Neuronal stem cell (in vitro differentiated cells): Measurements from ENCODE around the gene TDO2.

ENCODE experiments used
- DNase-seq: peaks from one replicate; pipeline ENCODE4 v3.0.0-alpha.2; 2013; ENCODE audit warnings: low spot score
- H2AFZ ChIP-seq: one replicate; pipeline ENCODE4 v1.6.1; 2013; ENCODE audit warnings: mild to moderate bottlenecking, low read length, inconsistent platforms
- H2AK5ac ChIP-seq: 2 replicates; pipeline ENCODE4 v1.6.1; 2013; ENCODE audit warnings: low read depth, mild to moderate bottlenecking, inconsistent platforms, low read length, moderate library complexity, mixed read lengths
- H2BK120ac ChIP-seq: 2 replicates; pipeline ENCODE4 v1.6.1; 2013; ENCODE audit warnings: low read depth, mild to moderate bottlenecking, inconsistent platforms, low read length, moderate library complexity, mixed read lengths
- H2BK12ac ChIP-seq: one replicate; pipeline ENCODE4 v1.6.1; 2013; ENCODE audit warnings: low read length, inconsistent platforms
- H2BK15ac ChIP-seq: 2 replicates; pipeline ENCODE4 v1.6.1; 2013; ENCODE audit warnings: mild to moderate bottlenecking, low read length, inconsistent platforms, mixed read lengths
- H2BK5ac ChIP-seq: one replicate; pipeline ENCODE4 v1.6.1; 2013; ENCODE audit warnings: inconsistent platforms, mild to moderate bottlenecking, low read length, moderate library complexity
- H3K14ac ChIP-seq: one replicate; pipeline ENCODE4 v1.6.1; 2013; ENCODE audit warnings: low read length, inconsistent platforms
- H3K18ac ChIP-seq: 2 replicates; pipeline ENCODE4 v1.6.1; 2013; ENCODE audit warnings: low read length, inconsistent platforms
- H3K23ac ChIP-seq: 2 replicates; pipeline ENCODE4 v1.6.1; 2013; ENCODE audit warnings: low read depth, mild to moderate bottlenecking, mixed read lengths, low read length, inconsistent platforms; ENCODE audit not compliant: poor library complexity
- H3K27ac ChIP-seq: replicated peaks from 3 replicates; pipeline ENCODE4 v1.5.1; 2013; ENCODE audit warnings: low read length, inconsistent platforms
- H3K27me3 ChIP-seq, 3 experiments: 2 replicates each; pipeline ENCODE4 v1.6.1; 2013; ENCODE audit warnings: low read length in 3 of 3, mild to moderate bottlenecking in 2 of 3, inconsistent platforms in 1 of 3, low read depth in 1 of 3, mixed read lengths in 1 of 3, moderate library complexity in 1 of 3; ENCODE audit not compliant: control insufficient read depth in 3 of 3, insufficient read depth in 3 of 3
- H3K36me3 ChIP-seq, 2 donors: replicated peaks in 1 of 2; 2 replicates each; pipeline ENCODE4 v1.6.1; 2013; ENCODE audit warnings: low read length in 2 of 2; ENCODE audit not compliant: control insufficient read depth in 2 of 2, insufficient read depth in 2 of 2
- H3K4ac ChIP-seq: 2 replicates; pipeline ENCODE4 v1.6.1; 2013; ENCODE audit warnings: inconsistent platforms, mild to moderate bottlenecking, low read length, moderate library complexity
- H3K4me1 ChIP-seq, 2 donors: 1 replicate in 1 of 2; 2 replicates in 1 of 2; pipeline ENCODE4 v1.6.1; 2013; ENCODE audit warnings: low read length in 2 of 2, low read depth in 1 of 2; ENCODE audit not compliant: control insufficient read depth in 2 of 2, insufficient read depth in 1 of 2
- H3K4me2 ChIP-seq: one replicate; pipeline ENCODE4 v1.6.1; 2013; ENCODE audit warnings: mild to moderate bottlenecking, low read length, inconsistent platforms; ENCODE audit not compliant: insufficient read depth, poor library complexity, severe bottlenecking
- H3K4me3 ChIP-seq, 2 donors: 2 replicates each; pipeline ENCODE4 v1.5.1; 2013; ENCODE audit warnings: low read length in 2 of 2, mild to moderate bottlenecking in 2 of 2, inconsistent platforms in 1 of 2, moderate library complexity in 1 of 2
- H3K79me1 ChIP-seq: one replicate; pipeline ENCODE4 v1.6.1; 2013; ENCODE audit warnings: low read depth, mild to moderate bottlenecking, inconsistent platforms, low read length, moderate library complexity
- H3K9ac ChIP-seq: one replicate; pipeline ENCODE4 v1.6.1; 2013; ENCODE audit warnings: mild to moderate bottlenecking, low read depth, low read length, inconsistent platforms; ENCODE audit not compliant: poor library complexity
- H3K9me3 ChIP-seq, 2 donors: replicated peaks in 1 of 2; 2 replicates each; pipeline versions ENCODE3 to v1.6.1; 2013; ENCODE audit warnings: low read length in 2 of 2, mild to moderate bottlenecking in 2 of 2, inconsistent platforms in 1 of 2, low read depth in 1 of 2, mixed read lengths in 1 of 2, moderate library complexity in 1 of 2; ENCODE audit not compliant: control insufficient read depth in 2 of 2, insufficient read depth in 1 of 2
- H4K8ac ChIP-seq: one replicate; pipeline ENCODE4 v1.6.1; 2013; ENCODE audit warnings: low read depth, mild to moderate bottlenecking, inconsistent platforms, low read length, moderate library complexity
- H4K91ac ChIP-seq: one replicate; pipeline ENCODE4 v1.6.1; 2013; ENCODE audit warnings: low read length, low read depth, mild to moderate bottlenecking, inconsistent platforms; ENCODE audit not compliant: poor library complexity
- WGBS, 2 donors: extraction: QIAGEN DNeasy Blood & Tissue Kit; methylation state at CpG; one replicate each; pipeline ENCODE4 v1.1.7; 2013; ENCODE audit warnings: missing lambda C conversion rate in 2 of 2, mixed read lengths in 1 of 2; ENCODE audit not compliant: insufficient read length in 2 of 2, insufficient replicate concordance in 1 of 2; ENCODE audit errors: extremely low coverage in 2 of 2; 5-methylcytosine and 5-hydroxymethylcytosine counted together

Gene TDO2

DNA sequence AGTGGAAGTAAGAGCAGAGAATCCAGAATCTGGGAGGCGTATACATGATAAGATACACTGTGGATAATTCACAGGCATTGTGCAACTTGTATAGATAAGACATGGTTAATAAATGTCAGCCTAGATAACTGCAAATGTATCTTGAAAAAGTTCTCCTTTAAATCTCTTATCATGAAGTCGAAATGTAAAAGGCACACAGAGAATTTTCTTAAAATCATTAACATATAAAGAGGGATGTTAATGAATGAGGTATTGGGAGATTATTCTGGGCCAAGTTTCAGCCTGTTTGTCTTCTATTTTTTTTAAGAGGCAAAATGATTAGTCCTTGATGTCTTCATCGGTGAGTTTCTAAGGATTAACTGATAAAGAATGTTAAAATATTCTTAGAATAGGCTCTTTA lies 835 bp downstream of the TDO2 start:
- H3K23ac ChIP-seq = no peak overlapping the region
- H3K4ac ChIP-seq = no peak overlapping the region
- H2BK120ac ChIP-seq = no peak overlapping the region
- no peaks in the 10 kb centered on the region for H3K79me1 ChIP-seq
- H2AFZ ChIP-seq = no peak overlapping the region
- H3K27ac ChIP-seq = no peak overlapping the region
- no peak overlapping the region for H2BK5ac ChIP-seq
- H3K14ac ChIP-seq = no peak overlapping the region
- WGBS, 2 donors = no CpG with 5 or more reads among the region's 3 CpGs
- no peak overlapping the region for H4K8ac ChIP-seq
- H4K91ac ChIP-seq = no peak overlapping the region
- peaks cover 0 to 3% of the 10 kb centered on the region in 2 donors for H3K4me1 ChIP-seq
- no peak overlapping the region for H2BK12ac ChIP-seq
- H3K9ac ChIP-seq = no peak overlapping the region
- H3K27me3 ChIP-seq = no peaks in the 10 kb centered on the region
- DNase-seq = no peak
- no peak overlapping the region for H3K4me3 ChIP-seq
- no peaks in the 10 kb centered on the region for H3K36me3 ChIP-seq
- no peak overlapping the region for H2AK5ac ChIP-seq
- H3K18ac ChIP-seq = no peak overlapping the region
- H3K4me2 ChIP-seq = no peak overlapping the region
- no peak overlapping the region for H2BK15ac ChIP-seq
- H3K9me3 ChIP-seq = no peaks in the 10 kb centered on the region

DNA sequence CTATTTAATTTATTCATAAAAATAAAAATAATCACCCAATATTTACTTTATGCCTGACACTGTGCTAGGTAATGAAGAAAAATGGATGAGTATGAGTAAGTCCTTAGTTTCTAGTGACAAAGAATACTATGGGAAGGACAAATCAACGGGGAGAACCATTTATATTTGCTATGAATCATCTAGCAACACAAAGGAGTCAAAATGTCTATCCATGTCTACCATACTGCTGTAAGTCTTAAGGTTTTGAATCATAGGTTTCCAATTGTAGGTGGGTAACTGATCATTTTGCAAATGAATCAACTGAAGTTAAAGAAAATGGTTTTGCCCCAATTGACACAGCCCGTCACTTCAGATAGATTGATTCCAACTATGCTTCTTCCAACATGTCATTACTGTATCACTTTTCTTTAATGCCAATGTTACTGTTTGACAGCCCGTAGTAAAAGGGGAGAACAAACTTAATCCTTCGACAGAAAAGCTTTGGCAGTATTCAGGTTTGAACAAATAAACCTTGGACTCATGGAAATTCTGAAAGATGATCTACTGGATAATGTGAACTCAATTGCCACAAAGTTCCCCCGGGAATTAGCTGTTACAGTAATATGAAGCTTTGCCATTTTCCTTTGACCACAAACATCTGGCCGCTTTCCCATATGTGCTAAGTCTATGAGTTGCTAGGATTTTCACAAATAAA lies 3.2 kb downstream of the TDO2 start:
- no peak overlapping the region for H2BK5ac ChIP-seq
- WGBS, 2 donors = no CpG with 5 or more reads among the region's 6 CpGs
- no peak overlapping the region for H3K18ac ChIP-seq
- no peaks in the 10 kb centered on the region for H3K79me1 ChIP-seq
- no peaks in the 10 kb centered on the region for H3K27me3 ChIP-seq
- H2AK5ac ChIP-seq = no peak overlapping the region
- H4K8ac ChIP-seq = no peak overlapping the region
- H3K4me2 ChIP-seq = no peak overlapping the region
- H3K23ac ChIP-seq = no peak overlapping the region
- no peaks in the 10 kb centered on the region for H3K36me3 ChIP-seq
- H3K4me1 ChIP-seq = peaks cover 0 to 3% of the 10 kb centered on the region in 2 donors
- H3K27ac ChIP-seq = no peak overlapping the region
- H2AFZ ChIP-seq = no peak overlapping the region
- no peak overlapping the region for H4K91ac ChIP-seq
- no peak overlapping the region for H3K14ac ChIP-seq
- no peak overlapping the region for H3K4ac ChIP-seq
- no peak overlapping the region for H2BK15ac ChIP-seq
- no peak overlapping the region for H3K4me3 ChIP-seq
- no peak overlapping the region for H2BK12ac ChIP-seq
- H3K9me3 ChIP-seq = no peaks in the 10 kb centered on the region
- H3K9ac ChIP-seq = no peak overlapping the region
- DNase-seq = no peak
- H2BK120ac ChIP-seq = no peak overlapping the region

DNA sequence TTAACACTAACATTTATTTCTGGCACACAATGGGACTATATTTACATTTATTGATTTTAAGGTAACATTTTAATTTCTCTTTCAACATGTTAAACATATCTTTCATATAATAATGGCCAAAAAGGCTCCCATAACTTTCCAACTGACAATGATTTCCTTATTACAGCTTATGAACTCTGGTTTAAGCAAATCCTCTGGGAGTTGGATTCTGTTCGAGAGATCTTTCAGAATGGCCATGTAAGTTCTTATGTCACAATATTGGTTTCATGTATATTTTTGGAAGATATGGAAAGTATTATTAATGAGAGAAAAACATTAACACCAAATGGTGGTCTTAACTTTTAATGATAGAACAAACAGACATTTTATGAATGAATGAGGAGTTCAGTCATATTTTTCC lies 4.1 kb downstream of the TDO2 start:
- no peak overlapping the region for H3K4me3 ChIP-seq
- H3K18ac ChIP-seq = no peak overlapping the region
- H3K79me1 ChIP-seq = no peaks in the 10 kb centered on the region
- no peaks in the 10 kb centered on the region for H3K27me3 ChIP-seq
- H4K8ac ChIP-seq = no peak overlapping the region
- H2BK5ac ChIP-seq = no peak overlapping the region
- no peak overlapping the region for H2AFZ ChIP-seq
- H3K9ac ChIP-seq = no peak overlapping the region
- H2AK5ac ChIP-seq = no peak overlapping the region
- H2BK12ac ChIP-seq = no peak overlapping the region
- no CpG with 5 or more reads among the region's 1 CpG for WGBS, 2 donors
- H2BK15ac ChIP-seq = no peak overlapping the region
- peaks cover 0 to 3% of the 10 kb centered on the region in 2 donors for H3K4me1 ChIP-seq
- no peak overlapping the region for H3K14ac ChIP-seq
- no peak overlapping the region for H3K23ac ChIP-seq
- no peak overlapping the region for H3K27ac ChIP-seq
- no peak overlapping the region for H4K91ac ChIP-seq
- no peaks in the 10 kb centered on the region for H3K36me3 ChIP-seq
- no peak for DNase-seq
- no peak overlapping the region for H3K4me2 ChIP-seq
- no peak overlapping the region for H3K4ac ChIP-seq
- no peaks in the 10 kb centered on the region for H3K9me3 ChIP-seq
- no peak overlapping the region for H2BK120ac ChIP-seq

DNA sequence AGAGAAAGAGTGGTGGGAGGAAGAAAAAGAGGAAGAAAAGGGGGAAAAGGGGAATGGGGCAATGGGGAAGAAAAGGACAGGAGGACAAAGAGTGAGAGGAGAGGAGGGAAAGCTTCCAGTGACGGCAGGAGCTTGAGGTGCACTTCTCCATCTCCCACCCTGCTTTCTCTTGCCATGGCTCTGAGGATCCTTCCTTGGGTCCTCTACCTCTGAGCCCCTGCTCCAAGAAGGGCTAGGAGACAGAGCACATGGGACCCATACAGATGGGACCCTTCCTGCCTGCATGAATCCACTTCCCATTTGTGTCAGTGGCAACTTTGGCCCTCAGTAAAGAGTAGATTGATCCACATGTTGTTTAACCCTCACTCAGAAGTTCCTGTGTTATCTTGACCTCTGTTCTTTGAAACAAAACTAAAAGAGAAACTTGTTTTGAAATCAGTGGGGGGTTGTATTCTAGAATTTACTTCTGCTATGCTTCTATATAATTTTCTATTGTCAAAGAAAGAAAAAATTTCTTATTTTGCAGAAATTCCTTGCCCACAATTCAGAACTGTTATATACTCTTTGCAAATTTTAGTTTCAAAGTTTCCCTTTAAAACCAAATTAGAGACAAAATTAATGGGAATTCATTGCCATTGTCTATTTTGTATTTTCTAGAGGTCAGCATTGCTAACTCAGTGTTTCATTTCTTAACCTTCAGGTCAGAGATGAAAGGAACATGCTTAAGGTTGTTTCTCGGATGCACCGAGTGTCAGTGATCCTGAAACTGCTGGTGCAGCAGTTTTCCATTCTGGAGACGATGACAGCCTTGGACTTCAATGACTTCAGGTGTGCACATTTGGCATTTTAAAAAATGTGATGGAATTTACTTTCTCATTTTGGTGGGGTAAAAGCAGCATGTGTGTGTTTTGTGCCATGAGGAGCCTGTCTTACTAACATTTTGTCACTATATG lies 5.0 kb downstream of the TDO2 start:
- H4K91ac ChIP-seq = no peak overlapping the region
- H2BK15ac ChIP-seq = no peak overlapping the region
- no peak overlapping the region for H3K23ac ChIP-seq
- H3K79me1 ChIP-seq = no peaks in the 10 kb centered on the region
- no peak overlapping the region for H3K9ac ChIP-seq
- no peak for DNase-seq
- no CpG with 5 or more reads among the region's 4 CpGs for WGBS, 2 donors
- H2BK5ac ChIP-seq = no peak overlapping the region
- H3K4me2 ChIP-seq = no peak overlapping the region
- no peak overlapping the region for H3K14ac ChIP-seq
- no peak overlapping the region for H2BK120ac ChIP-seq
- H2BK12ac ChIP-seq = no peak overlapping the region
- no peaks in the 10 kb centered on the region for H3K36me3 ChIP-seq
- H3K9me3 ChIP-seq = no peaks in the 10 kb centered on the region
- no peak overlapping the region for H2AFZ ChIP-seq
- H3K4ac ChIP-seq = no peak overlapping the region
- H2AK5ac ChIP-seq = no peak overlapping the region
- no peak overlapping the region for H3K27ac ChIP-seq
- no peak overlapping the region for H3K4me3 ChIP-seq
- H3K27me3 ChIP-seq = no peaks in the 10 kb centered on the region
- H3K18ac ChIP-seq = no peak overlapping the region
- peaks cover 0 to 3% of the 10 kb centered on the region in 2 donors for H3K4me1 ChIP-seq
- no peak overlapping the region for H4K8ac ChIP-seq
